Smooth muscle cell (in vitro differentiated cells): ENCODE results near the gene JPH4. TPM values are rescaled to one million over a fixed set of nuclear protein-coding genes. Genes with fewer than 3 reads are reported as not detected.

Source experiments
- DNase-seq: peaks from one replicate; lab custom pipeline; 2025; ENCODE audit not compliant: unreplicated experiment; lab: John Stamatoyannopoulos, UW
- H2AFZ ChIP-seq: fragments of 200-600 bp; sonication (generic); 2 replicates; pipeline ENCODE4 v1.6.0; 2016; ENCODE audit warnings: antibody characterized with exemption, low read depth, mild to moderate bottlenecking
- H3F3A ChIP-seq: fragments of 200-600 bp; sonication (generic); 2 replicates; pipeline ENCODE4 v1.6.0; 2017; ENCODE audit warnings: antibody characterized with exemption, low read depth
- H3K27ac ChIP-seq: fragments of 200-600 bp; sonication (generic); 2 replicates; pipeline ENCODE4 v1.5.1; 2016; ENCODE audit warnings: low read depth, mild to moderate bottlenecking
- H3K27me3 ChIP-seq: fragments of 200-600 bp; sonication (generic); 2 replicates; pipeline ENCODE4 v1.6.1; 2016; ENCODE audit warnings: low read depth, mild to moderate bottlenecking
- H3K36me3 ChIP-seq: fragments of 200-600 bp; sonication (generic); 2 replicates; pipeline ENCODE4 v1.5.1; 2016; ENCODE audit warnings: low read depth
- H3K4me1 ChIP-seq: fragments of 200-600 bp; sonication (generic); 2 replicates; pipeline ENCODE4 v1.5.1; 2016; ENCODE audit warnings: low read depth
- H3K4me2 ChIP-seq: fragments of 200-600 bp; sonication (generic); 2 replicates; pipeline ENCODE4 v1.6.0; 2016; ENCODE audit warnings: mild to moderate bottlenecking
- H3K4me3 ChIP-seq: fragments of 200-600 bp; sonication (generic); 2 replicates; pipeline ENCODE4 v1.5.1; 2016; ENCODE audit warnings: mild to moderate bottlenecking
- H3K79me2 ChIP-seq: fragments of 200-600 bp; sonication (generic); 2 replicates; pipeline ENCODE4 v1.6.0; 2016; ENCODE audit warnings: low read depth, mild to moderate bottlenecking
- H3K9ac ChIP-seq: fragments of 200-600 bp; sonication (generic); 2 replicates; pipeline ENCODE4 v1.6.0; 2016; ENCODE audit warnings: low read depth
- H3K9me3 ChIP-seq: fragments of 200-600 bp; sonication (generic); replicated peaks from 2 replicates; pipeline ENCODE4 v1.5.1; 2016; ENCODE audit warnings: low read depth
- H4K20me1 ChIP-seq: fragments of 200-600 bp; sonication (generic); 2 replicates; pipeline ENCODE4 v1.6.0; 2016; ENCODE audit warnings: low read depth
- CTCF ChIP-seq: fragments of 200-600 bp; sonication (generic); IDR thresholded peaks from 2 replicates; pipeline ENCODE4 v1.5.1; 2017; ENCODE audit warnings: borderline replicate concordance, mild to moderate bottlenecking, antibody characterized with exemption; ENCODE audit not compliant: insufficient read depth, poor library complexity, severe bottlenecking
- WGBS: methylation state at CpG from one replicate; pipeline ENCODE4 v1.1.7; 2016; ENCODE audit warnings: low lambda C conversion rate; 5-methylcytosine and 5-hydroxymethylcytosine counted together
- polyA plus RNA-seq: library from polyadenylated mRNA; unstranded; fragments of >200 nt; fragmentation: Nextera tagmentation; extraction: Ambion mirVana; gene quantifications from 2 replicates; pipeline ENCODE4 v1.2.1, GENCODE V29; 2016
- total RNA-seq: library from RNA; depleted of rRNA; stranded (reverse); fragments of >200 nt; gene quantifications from 2 replicates; pipeline ENCODE4 v1.2.3, GENCODE V29; 2014

Gene JPH4
- total and polyA plus RNA-seq, 2 experiments from 2014 or later: 2.4 TPM; not detected in 1

GRCh38 chr14:23573384-23574015 is 5.1 kb downstream of the JPH4 start:
- no peaks in the 10 kb centered on the region for H4K20me1 ChIP-seq
- H3K79me2 ChIP-seq: no peaks in the 10 kb centered on the region
- no peak for DNase-seq
- no peak overlapping the region for H3K4me2 ChIP-seq
- no peak overlapping the region for H3K9ac ChIP-seq
- H3K4me1 ChIP-seq: peaks cover 7% of the 10 kb centered on the region
- WGBS: 69% methylated on average over 5 of the region's 5 CpGs
- H2AFZ ChIP-seq: no peak overlapping the region
- peaks cover 46% of the 10 kb centered on the region for H3K27me3 ChIP-seq
- no peaks in the 10 kb centered on the region for H3K36me3 ChIP-seq
- no peak overlapping the region for H3K4me3 ChIP-seq
- peaks cover 3% of the 10 kb centered on the region for H3F3A ChIP-seq
- H3K27ac ChIP-seq: no peak overlapping the region
- no peak for TF ChIP-seq CTCF
- no peaks in the 10 kb centered on the region for H3K9me3 ChIP-seq

GRCh38 chr14:23572836-23573235 is 5.8 kb downstream of the JPH4 start:
- no peak overlapping the region for H3K4me3 ChIP-seq
- peaks cover 3% of the 10 kb centered on the region for H3F3A ChIP-seq
- 70% methylated on average over 4 of the region's 4 CpGs for WGBS
- H2AFZ ChIP-seq: no peak overlapping the region
- peaks cover 39% of the 10 kb centered on the region for H3K27me3 ChIP-seq
- TF ChIP-seq CTCF: no peak
- H3K9ac ChIP-seq: no peak overlapping the region
- H4K20me1 ChIP-seq: no peaks in the 10 kb centered on the region
- DNase-seq: no peak
- H3K4me1 ChIP-seq: peaks cover 13% of the 10 kb centered on the region
- no peaks in the 10 kb centered on the region for H3K79me2 ChIP-seq
- no peak overlapping the region for H3K4me2 ChIP-seq
- no peaks in the 10 kb centered on the region for H3K9me3 ChIP-seq
- no peak overlapping the region for H3K27ac ChIP-seq
- no peaks in the 10 kb centered on the region for H3K36me3 ChIP-seq

GRCh38 chr14:23572524-23572828 is 6.1 kb downstream of the JPH4 start:
- no peaks in the 10 kb centered on the region for H3K36me3 ChIP-seq
- no peak overlapping the region for H3K4me2 ChIP-seq
- no peaks in the 10 kb centered on the region for H4K20me1 ChIP-seq
- TF ChIP-seq CTCF: no peak
- no peaks in the 10 kb centered on the region for H3K9me3 ChIP-seq
- peaks cover 3% of the 10 kb centered on the region for H3F3A ChIP-seq
- WGBS: 86% methylated on average over 4 of the region's 4 CpGs
- H3K9ac ChIP-seq: no peak overlapping the region
- DNase-seq: no peak
- no peaks in the 10 kb centered on the region for H3K79me2 ChIP-seq
- peaks cover 35% of the 10 kb centered on the region for H3K27me3 ChIP-seq
- peaks cover 14% of the 10 kb centered on the region for H3K4me1 ChIP-seq
- H3K27ac ChIP-seq: no peak overlapping the region
- H3K4me3 ChIP-seq: no peak overlapping the region
- no peak overlapping the region for H2AFZ ChIP-seq
